H1 (cell line): ENCODE data around the gene SLC22A15. TPM values are rescaled to one million over a fixed set of nuclear protein-coding genes. Genes with fewer than 3 reads are reported as not detected.

Source experiments
- CTCF ChIA-PET: fragments of 300-600 bp; sonication (Branson Sonifier 250); formaldehyde crosslinking; loops from one replicate; lab custom pipeline; 2021; ENCODE audit not compliant: partially characterized antibody; lab: Charles Lee
- POLR2A ChIA-PET: fragments of 300-600 bp; sonication (Branson Sonifier 250); formaldehyde crosslinking; loops from one replicate; lab custom pipeline; 2021; ENCODE audit warnings: inconsistent platforms; ENCODE audit not compliant: partially characterized antibody; lab: Charles Lee
- DNase-seq, 2 experiments: peaks; one replicate each; pipeline versions ENCODE4 v3.0.0 to v3.0.0-alpha.2; 2010 to 2022; ENCODE audit warnings: low spot score in 2 of 2, low read depth in 1 of 2, mixed read lengths in 1 of 2
- FAIRE-seq: peaks from 2 replicates; lab custom pipeline; 2011; peaks lifted over from hg19 to GRCh38; lab: Jason Lieb, UNC
- H2AFZ ChIP-seq: 2 replicates; pipeline ENCODE4 v1.8.1; 2012; ENCODE audit warnings: low read length, inconsistent platforms
- H2AK5ac ChIP-seq: 2 replicates; pipeline ENCODE4 v1.6.1; 2013; ENCODE audit warnings: low read depth, low read length
- H2BK120ac ChIP-seq: replicated peaks from 2 replicates; pipeline ENCODE3; 2013; ENCODE audit warnings: low read depth, low read length, inconsistent platforms
- H2BK12ac ChIP-seq: 2 replicates; pipeline ENCODE4 v1.6.1; 2013; ENCODE audit warnings: low read depth, low read length
- H2BK15ac ChIP-seq: 2 replicates; pipeline ENCODE4 v1.6.1; 2013; ENCODE audit warnings: low read length
- H2BK20ac ChIP-seq: 2 replicates; pipeline ENCODE4 v1.6.1; 2013; ENCODE audit warnings: low read length
- H2BK5ac ChIP-seq: 2 replicates; pipeline ENCODE4 v1.6.1; 2013; ENCODE audit warnings: low read depth, low read length
- H3K14ac ChIP-seq: 2 replicates; pipeline ENCODE4 v1.6.1; 2013; ENCODE audit warnings: inconsistent platforms; ENCODE audit not compliant: insufficient read length
- H3K18ac ChIP-seq: 2 replicates; pipeline ENCODE4 v1.6.1; 2013; ENCODE audit warnings: low read length; ENCODE audit errors: extremely low read depth
- H3K23ac ChIP-seq: 2 replicates; pipeline ENCODE4 v1.6.1; 2013; ENCODE audit warnings: inconsistent platforms; ENCODE audit not compliant: insufficient read length
- H3K23me2 ChIP-seq: 2 replicates; pipeline ENCODE4 v1.6.1; 2013; ENCODE audit warnings: low read depth, low read length
- H3K27ac ChIP-seq: 2 replicates; pipeline ENCODE4 v1.6.1; 2011; ENCODE audit warnings: low read depth, low read length, inconsistent platforms
- H3K27me3 ChIP-seq, 4 experiments: replicated peaks in 1 of 4; 1 replicate in 1 of 4; 2 replicates in 3 of 4; pipeline versions ENCODE4 v1.6.1 to v1.8.1; 2011 to 2013; ENCODE audit warnings: low read length in 3 of 4, mild to moderate bottlenecking in 3 of 4, inconsistent platforms in 2 of 4, mixed read lengths in 2 of 4, moderate library complexity in 1 of 4; ENCODE audit not compliant: control insufficient read depth in 3 of 4, insufficient read depth in 3 of 4; ENCODE audit errors: extremely low read depth in 1 of 4
- H3K36me3 ChIP-seq, 4 experiments: 2 replicates each; pipeline versions ENCODE4 v1.6.1 to v1.8.1; 2011 to 2013; ENCODE audit warnings: mild to moderate bottlenecking in 4 of 4, low read length in 3 of 4, moderate library complexity in 2 of 4, control low read depth in 1 of 4, inconsistent platforms in 1 of 4; ENCODE audit not compliant: insufficient read depth in 4 of 4, control insufficient read depth in 2 of 4
- H3K4ac ChIP-seq: replicated peaks from 2 replicates; pipeline ENCODE3; 2013; ENCODE audit warnings: low read length, low read depth, mixed read lengths, inconsistent platforms; ENCODE audit not compliant: insufficient read length
- H3K4me1 ChIP-seq, 4 experiments: replicated peaks in 1 of 4; 1 replicate in 1 of 4; 2 replicates in 3 of 4; pipeline versions ENCODE4 v1.6.1 to v1.8.1; 2011 to 2013; ENCODE audit warnings: low read length in 3 of 4, inconsistent platforms in 2 of 4, mixed read lengths in 1 of 4; ENCODE audit not compliant: insufficient read depth in 4 of 4, control insufficient read depth in 3 of 4
- H3K4me2 ChIP-seq, 2 experiments: 2 replicates each; pipeline versions ENCODE4 v1.6.1 to v1.8.1; 2011 to 2013; ENCODE audit warnings: low read depth in 2 of 2, low read length in 2 of 2, control low read depth in 1 of 2, inconsistent platforms in 1 of 2, mild to moderate bottlenecking in 1 of 2; ENCODE audit not compliant: insufficient read depth in 1 of 2
- H3K4me3 ChIP-seq, 4 experiments: fragments of 200-600, 300-600 bp in 1 of 4; sonication (generic), shearing (Covaris generic), sonication (Bioruptor Twin) in 1 of 4; 2 replicates each; pipeline versions ENCODE4 v1.5.1 to v1.8.1; 2011 to 2016; ENCODE audit warnings: low read length in 4 of 4, low read depth in 3 of 4, control low read depth in 2 of 4, inconsistent platforms in 2 of 4, mild to moderate bottlenecking in 2 of 4, mixed read lengths in 1 of 4, moderate library complexity in 1 of 4; ENCODE audit not compliant: insufficient read depth in 2 of 4; ENCODE audit errors: extremely low read depth in 1 of 4
- H3K56ac ChIP-seq: replicated peaks from 2 replicates; pipeline ENCODE3; 2013; ENCODE audit warnings: low read depth, mild to moderate bottlenecking, mixed read lengths, low read length, inconsistent platforms; ENCODE audit not compliant: insufficient read length
- H3K79me1 ChIP-seq: 2 replicates; pipeline ENCODE4 v1.6.1; 2013; ENCODE audit warnings: low read depth, low read length, control low read depth
- H3K79me2 ChIP-seq, 2 experiments: 2 replicates each; pipeline versions ENCODE4 v1.6.1 to v1.8.1; 2012 to 2013; ENCODE audit warnings: low read length in 2 of 2, mild to moderate bottlenecking in 2 of 2, inconsistent platforms in 1 of 2; ENCODE audit not compliant: insufficient read depth in 2 of 2, control insufficient read depth in 1 of 2
- H3K9ac ChIP-seq, 4 experiments: replicated peaks in 1 of 4; 1 replicate in 1 of 4; 2 replicates in 3 of 4; pipeline versions ENCODE4 v1.6.1 to v1.8.1; 2011 to 2013; ENCODE audit warnings: low read depth in 3 of 4, low read length in 3 of 4, control low read depth in 2 of 4, mild to moderate bottlenecking in 2 of 4, moderate library complexity in 2 of 4, inconsistent platforms in 1 of 4; ENCODE audit errors: extremely low read depth in 1 of 4
- H3K9me3 ChIP-seq, 2 experiments: 2 replicates each; pipeline versions ENCODE4 v1.6.1 to v1.8.1; 2012 to 2013; ENCODE audit warnings: mild to moderate bottlenecking in 2 of 2, moderate library complexity in 2 of 2, control low read depth in 1 of 2, inconsistent platforms in 1 of 2, low read depth in 1 of 2, low read length in 1 of 2, mixed read lengths in 1 of 2; ENCODE audit not compliant: insufficient read depth in 2 of 2
- H4K20me1 ChIP-seq, 2 experiments: replicated peaks in 1 of 2; 2 replicates each; pipeline versions ENCODE3 to v1.8.1; 2011 to 2013; ENCODE audit warnings: inconsistent platforms in 2 of 2, low read length in 2 of 2, mild to moderate bottlenecking in 1 of 2; ENCODE audit not compliant: insufficient read depth in 2 of 2, control insufficient read depth in 1 of 2
- H4K5ac ChIP-seq: 2 replicates; pipeline ENCODE4 v1.6.1; 2013; ENCODE audit warnings: low read length, low read depth, mixed read lengths, inconsistent platforms; ENCODE audit not compliant: insufficient read length
- H4K8ac ChIP-seq: 2 replicates; pipeline ENCODE4 v1.8.0; 2013; ENCODE audit warnings: mild to moderate bottlenecking, moderate library complexity, low read length, inconsistent platforms; ENCODE audit not compliant: insufficient read depth; ENCODE audit errors: extremely low read depth
- H4K91ac ChIP-seq: replicated peaks from 2 replicates; pipeline ENCODE3; 2013; ENCODE audit warnings: low read length, mixed read lengths, inconsistent platforms; ENCODE audit not compliant: insufficient read length
- CEBPB ChIP-seq: IDR thresholded peaks from 2 replicates; pipeline ENCODE4 v1.6.1; 2012; ENCODE audit warnings: low read depth, low read length
- CTBP2 ChIP-seq: IDR thresholded peaks from 2 replicates; pipeline ENCODE4 v1.7.0; 2011; ENCODE audit warnings: borderline replicate concordance, mild to moderate bottlenecking, moderate library complexity, mixed read lengths, low read length; ENCODE audit not compliant: insufficient read depth, insufficient read length
- EGR1 ChIP-seq: IDR thresholded peaks from 2 replicates; pipeline ENCODE4 v1.6.1; 2011; ENCODE audit warnings: low read depth, low read length, borderline replicate concordance
- JUN ChIP-seq: IDR thresholded peaks from 2 replicates; pipeline ENCODE4 v1.6.1; 2011; ENCODE audit warnings: low read depth, mild to moderate bottlenecking, improper control_type of control experiment, low read length
- PHF8 ChIP-seq: fragments of 200-600 bp; sonication (generic); conservative IDR thresholded peaks from 2 replicates; pipeline ENCODE4 v1.7.1; 2012; ENCODE audit warnings: low read depth, mild to moderate bottlenecking, inconsistent platforms, low read length, moderate library complexity
- POLR2A ChIP-seq, 2 experiments: IDR thresholded peaks; 1 replicate in 1 of 2; 2 replicates in 1 of 2; pipeline ENCODE4 v1.6.1; 2011; ENCODE audit warnings: low read depth in 2 of 2, low read length in 2 of 2, mild to moderate bottlenecking in 2 of 2; ENCODE audit errors: control extremely low read depth in 1 of 2
- POLR2AphosphoS5 ChIP-seq: IDR thresholded peaks from 2 replicates; pipeline ENCODE4 v1.6.1; 2011; ENCODE audit warnings: low read depth, low read length
- RBBP5 ChIP-seq: IDR thresholded peaks from 2 replicates; pipeline ENCODE4 v1.7.1; 2012; ENCODE audit warnings: low read depth, mild to moderate bottlenecking, inconsistent platforms, low read length, moderate library complexity, borderline replicate concordance
- RFX5 ChIP-seq: IDR thresholded peaks from 2 replicates; pipeline ENCODE4 v1.6.1; 2011; ENCODE audit warnings: low read depth, low read length, improper control_type of control experiment, borderline replicate concordance
- SIRT6 ChIP-seq: IDR thresholded peaks from one replicate; pipeline ENCODE4 v1.7.1; 2012; ENCODE audit warnings: low read length, inconsistent platforms
- whole genome bisulfite sequencing, 2 experiments: shearing (Covaris generic) in 1 of 2; methylation state at CpG; one replicate each; pipeline versions ENCODE4 v1.1.6 to v1.1.7; 2013 to 2015; ENCODE audit warnings: low lambda C conversion rate in 2 of 2, mixed read lengths in 2 of 2, inconsistent platforms in 1 of 2, low coverage in 1 of 2, missing lambda C conversion rate in 1 of 2; ENCODE audit not compliant: insufficient replicate concordance in 2 of 2, insufficient coverage in 1 of 2, insufficient read length in 1 of 2; ENCODE audit errors: extremely low coverage in 1 of 2, missing lambda C conversion rate in 1 of 2; 5-methylcytosine and 5-hydroxymethylcytosine counted together
- polyA plus RNA-seq, 7 experiments: library from polyadenylated mRNA; depleted of rRNA in 3 of 7; stranded (reverse) in 5 of 7; unstranded in 2 of 7; fragments of >200 nt in 5 of 7; fragments of 200-250 nt in 2 of 7; gene quantifications; 1 replicate in 5 of 7; 2 replicates in 1 of 7; 4 replicates in 1 of 7; pipeline versions ENCODE4 v1.2.1 to v1.2.3, GENCODE V29; 2011 to 2013; ENCODE audit warnings: missing spikeins in 2 of 7, mixed read lengths in 2 of 7
- total RNA-seq: library from RNA; stranded (reverse); fragmentation: NEBNext Ultra II Directional; extraction: Animal tissue kit (Norgen Biotek cat#: 25700); gene quantifications from 2 replicates; pipeline ENCODE4 v1.2.1, GENCODE V29; 2021
- TF ChIP-seq, protein P1 (sequence below), 3 experiments: IDR thresholded peaks; 1 replicate in 2 of 3; 2 replicates in 1 of 3; pipeline versions ENCODE4 v1.5.1 to v1.6.1; 2011; ENCODE audit warnings: low read length in 3 of 3, mild to moderate bottlenecking in 3 of 3, inconsistent platforms in 2 of 3, low read depth in 1 of 3, moderate library complexity in 1 of 3; ENCODE audit not compliant: insufficient read depth in 1 of 3; ENCODE audit errors: control extremely low read depth in 1 of 3

Gene SLC22A15
- total and polyA plus RNA-seq, 2 of the 8 experiments (the other 6 are each of a cell fraction or from before 2014, with no cell fraction given): 3.2 to 3.3 TPM

DNA sequence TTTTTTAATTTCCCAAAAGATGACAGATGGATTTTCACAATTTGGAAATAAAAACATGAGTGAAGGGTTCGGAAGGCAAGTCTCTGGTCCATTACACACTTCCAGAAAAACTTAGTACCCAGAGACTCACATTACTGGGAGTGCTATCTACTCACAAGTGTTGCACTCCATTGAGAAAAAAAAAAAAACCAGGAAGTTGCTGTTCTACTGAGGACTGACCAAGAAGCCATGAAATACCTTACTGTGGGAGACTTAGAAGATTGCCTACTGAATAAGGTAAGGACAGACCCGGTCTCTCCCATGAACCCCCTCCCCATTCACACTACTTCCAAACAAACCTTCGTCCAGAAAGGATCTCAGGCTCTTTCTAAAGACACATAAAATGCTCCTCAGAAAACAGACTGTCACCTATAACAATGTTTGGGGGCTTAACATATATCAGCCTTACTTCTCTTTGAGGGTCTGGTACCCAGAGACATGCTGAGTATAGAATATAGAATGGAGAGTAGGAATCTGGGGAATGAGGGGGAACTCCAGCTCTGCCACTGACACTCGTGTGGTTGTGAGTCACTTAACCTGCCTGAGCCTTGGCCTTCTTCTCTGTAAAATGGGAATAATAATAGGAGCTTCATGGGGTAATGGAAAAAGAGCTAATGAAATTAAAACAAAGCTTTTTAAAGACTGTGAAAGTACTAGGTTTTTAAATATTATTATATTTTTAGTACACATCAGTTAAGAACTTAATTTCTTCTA is 136.3 kb downstream of the SLC22A15 start:
- no peak overlapping the region for H4K91ac ChIP-seq
- H3K9ac ChIP-seq: no peak overlapping the region
- H3K27ac ChIP-seq: no peak overlapping the region
- H3K14ac ChIP-seq: no peak overlapping the region
- FAIRE-seq: no peak
- H2AK5ac ChIP-seq: no peak overlapping the region
- no peak overlapping the region for H2BK15ac ChIP-seq
- H2AFZ ChIP-seq: no peak overlapping the region
- ChIA-PET POLR2A (no interaction called here), CTCF (no interaction called here)
- no peaks in the 10 kb centered on the region for H3K9me3 ChIP-seq
- no peak overlapping the region for H3K18ac ChIP-seq
- no peak overlapping the region for H4K8ac ChIP-seq
- H4K5ac ChIP-seq: no peak overlapping the region
- WGBS, 2 experiments: 89% methylated on average over 4 of the region's 4 CpGs; no CpG with 5 or more reads in 1 of the 2 experiments
- DNase-seq: no peak
- H3K4ac ChIP-seq: no peak overlapping the region
- H2BK20ac ChIP-seq: no peak overlapping the region
- no peaks in the 10 kb centered on the region for H3K79me1 ChIP-seq
- no peaks in the 10 kb centered on the region for H3K79me2 ChIP-seq
- H3K4me2 ChIP-seq: no peak overlapping the region
- no peaks in the 10 kb centered on the region for H3K4me1 ChIP-seq
- H3K23me2 ChIP-seq: no peaks in the 10 kb centered on the region
- no peak overlapping the region for H3K4me3 ChIP-seq
- no peak overlapping the region for H2BK5ac ChIP-seq
- H2BK12ac ChIP-seq: no peak overlapping the region
- no peak overlapping the region for H2BK120ac ChIP-seq
- no peak overlapping the region for H3K23ac ChIP-seq
- H4K20me1 ChIP-seq: no peaks in the 10 kb centered on the region
- no peak overlapping the region for H3K56ac ChIP-seq
- H3K36me3 ChIP-seq: no peaks in the 10 kb centered on the region
- peaks cover 0 to 1% (median 0%) of the 10 kb centered on the region in 4 experiments; a peak in 1 of 7 replicates for H3K27me3 ChIP-seq
- TF ChIP-seq CEBPB (no peak), POLR2AphosphoS5 (no peak), RBBP5 (no peak), SIRT6 (no peak), RFX5 (no peak), CTBP2 (no peak), EGR1 (no peak), POLR2A (IDR thresholded peaks at IDR 0.05; ENCODE audit: control extremely low read depth in 1 of 2, low read depth in 2 of 2, low read length in 2 of 2) (no peak), PHF8 (no peak), JUN (no peak)
- TF ChIP-seq, protein P1, sequence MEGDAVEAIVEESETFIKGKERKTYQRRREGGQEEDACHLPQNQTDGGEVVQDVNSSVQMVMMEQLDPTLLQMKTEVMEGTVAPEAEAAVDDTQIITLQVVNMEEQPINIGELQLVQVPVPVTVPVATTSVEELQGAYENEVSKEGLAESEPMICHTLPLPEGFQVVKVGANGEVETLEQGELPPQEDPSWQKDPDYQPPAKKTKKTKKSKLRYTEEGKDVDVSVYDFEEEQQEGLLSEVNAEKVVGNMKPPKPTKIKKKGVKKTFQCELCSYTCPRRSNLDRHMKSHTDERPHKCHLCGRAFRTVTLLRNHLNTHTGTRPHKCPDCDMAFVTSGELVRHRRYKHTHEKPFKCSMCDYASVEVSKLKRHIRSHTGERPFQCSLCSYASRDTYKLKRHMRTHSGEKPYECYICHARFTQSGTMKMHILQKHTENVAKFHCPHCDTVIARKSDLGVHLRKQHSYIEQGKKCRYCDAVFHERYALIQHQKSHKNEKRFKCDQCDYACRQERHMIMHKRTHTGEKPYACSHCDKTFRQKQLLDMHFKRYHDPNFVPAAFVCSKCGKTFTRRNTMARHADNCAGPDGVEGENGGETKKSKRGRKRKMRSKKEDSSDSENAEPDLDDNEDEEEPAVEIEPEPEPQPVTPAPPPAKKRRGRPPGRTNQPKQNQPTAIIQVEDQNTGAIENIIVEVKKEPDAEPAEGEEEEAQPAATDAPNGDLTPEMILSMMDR (IDR thresholded peaks at IDR 0.05; ENCODE audit: control extremely low read depth in 1 of 3, insufficient read depth in 1 of 3, low read depth in 1 of 3, low read length in 3 of 3): no peak
